GM23248 (cell line): Measurements from ENCODE around the gene MPV17L2.

ENCODE experiments used
- EZH2 ChIP-seq: fragments of 200-600 bp; sonication (generic); IDR thresholded peaks from 2 replicates; pipeline ENCODE4 v1.6.1; 2018; ENCODE audit warnings: antibody characterized with exemption, mild to moderate bottlenecking; ENCODE audit not compliant: insufficient read depth, poor library complexity, severe bottlenecking
- EZH2phosphoT487 ChIP-seq: fragments of 200-600 bp; sonication (generic); IDR thresholded peaks from 2 replicates; pipeline ENCODE4 v1.6.1; 2018; ENCODE audit warnings: antibody characterized with exemption, moderate library complexity, mild to moderate bottlenecking, low read depth; ENCODE audit not compliant: insufficient read depth

- TF ChIP-seq EZH2 (no peak), EZH2phosphoT487 (no peak)
These were observed 5.4 kb downstream of the MPV17L2 start for GRCh38 chr19:18198374-18198773.
